Activated naive CD4-positive, alpha-beta T cell treated with Interleukin-2 at 50 U/mL for 16 hours (primary cell): Measurements from ENCODE around the gene CIT.
"Not testable (repeated sequence)": the region's sequence is repeated elsewhere in the genome, so short reads cannot be mapped to it uniquely, and the experiment has no call there.

Source experiments
- DNase-seq: peaks from one replicate; pipeline ENCODE4 v3.0.0-alpha.2; 2020

CIT gene

DNA sequence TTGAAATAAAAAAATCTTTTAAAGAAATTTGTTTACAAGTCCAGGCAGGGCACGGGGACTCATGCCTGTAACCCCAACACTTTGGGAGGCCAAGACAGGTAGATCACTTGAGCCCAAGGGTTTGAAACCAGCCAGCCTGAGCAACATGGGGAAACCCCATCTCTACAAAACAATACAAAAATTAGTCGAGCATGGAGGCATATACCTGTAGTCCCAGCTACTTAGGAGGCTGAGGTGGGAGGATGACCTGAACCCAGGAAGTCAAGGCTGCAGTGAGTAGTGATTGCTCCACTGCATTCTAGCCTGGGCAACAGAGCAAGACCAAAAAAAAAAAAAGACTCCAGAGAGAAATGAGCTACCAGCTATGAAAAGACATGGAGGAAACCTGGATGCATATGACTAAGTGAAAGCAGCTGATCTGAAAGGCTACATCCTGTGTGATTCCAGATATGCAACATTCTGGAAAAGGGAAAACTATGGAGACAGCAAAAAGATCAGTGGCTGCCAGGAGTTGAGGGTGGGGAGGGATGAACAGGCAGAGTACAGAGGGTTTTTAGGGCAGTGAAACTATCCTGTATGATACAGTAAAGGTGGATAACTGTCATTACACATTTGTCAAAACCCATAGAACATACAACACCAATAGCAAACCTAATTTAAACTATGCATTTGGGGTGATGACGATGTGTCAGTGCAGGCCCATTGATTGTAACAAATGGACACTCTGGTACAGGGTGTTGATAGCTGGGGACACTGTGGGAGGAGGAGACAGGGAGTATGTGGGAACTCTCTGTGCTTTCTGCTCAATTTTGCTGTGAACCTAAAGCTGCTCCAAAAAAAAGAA, 149.3 kb downstream of the CIT start:
- DNase-seq = no peak

DNA sequence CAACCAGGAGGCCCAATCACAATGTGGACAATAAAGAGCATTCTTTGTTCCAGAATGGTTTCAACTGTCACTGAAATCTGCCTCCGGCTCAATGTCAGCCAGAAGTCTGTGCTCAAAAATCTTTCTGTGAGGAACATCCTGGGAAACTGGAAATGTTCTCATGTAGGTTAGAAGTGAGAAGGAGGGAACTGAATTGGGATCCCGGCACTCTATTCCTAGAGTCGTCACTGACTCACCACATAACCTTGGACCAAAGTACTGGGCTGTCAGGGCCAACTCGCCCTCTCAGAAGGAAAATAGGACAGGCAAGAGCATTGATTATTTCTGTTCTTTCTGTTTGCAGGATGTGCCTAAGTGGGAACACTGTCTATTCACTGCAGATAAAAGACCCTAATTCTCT, 151.6 kb downstream of the CIT start:
- no peak for DNase-seq

DNA sequence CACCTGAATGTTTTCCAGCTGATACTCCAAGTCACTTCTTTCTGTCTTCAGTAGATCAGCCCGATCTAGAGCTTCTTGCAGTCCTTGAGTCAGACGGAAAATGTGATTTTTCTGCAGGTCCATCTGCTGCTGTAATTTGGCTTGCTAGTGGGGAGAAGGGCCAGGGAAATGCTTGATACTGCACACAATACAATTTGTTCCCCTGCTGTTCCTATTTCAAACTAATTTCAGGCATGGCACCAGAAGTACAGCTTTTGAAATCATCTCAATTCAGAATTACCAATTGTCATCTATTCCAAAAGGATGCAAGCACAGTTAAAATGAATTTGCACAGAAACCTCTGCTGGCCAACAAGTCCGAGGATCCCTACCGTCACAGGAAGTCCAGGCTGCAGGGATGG, 155.8 kb downstream of the CIT start:
- DNase-seq = no peak

DNA sequence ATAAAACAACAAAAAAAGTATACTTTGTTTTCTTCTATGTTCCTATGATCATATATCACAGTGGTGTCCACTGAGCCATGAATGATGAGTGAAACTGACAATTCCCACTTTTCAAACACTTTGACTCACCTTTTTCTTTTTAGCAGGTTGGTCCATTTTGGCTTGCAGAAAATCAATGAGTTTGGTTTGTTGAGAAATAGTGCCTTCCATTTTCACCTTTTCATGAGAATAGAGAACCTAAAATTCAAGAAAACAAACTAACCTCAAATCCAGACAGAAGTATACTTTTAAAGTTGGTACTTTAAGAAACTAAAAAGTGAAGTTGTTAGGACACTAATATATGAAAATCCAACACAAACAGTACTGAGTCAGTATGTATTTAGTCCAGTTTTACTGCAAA, 156.8 kb downstream of the CIT start:
- no peak for DNase-seq

DNA sequence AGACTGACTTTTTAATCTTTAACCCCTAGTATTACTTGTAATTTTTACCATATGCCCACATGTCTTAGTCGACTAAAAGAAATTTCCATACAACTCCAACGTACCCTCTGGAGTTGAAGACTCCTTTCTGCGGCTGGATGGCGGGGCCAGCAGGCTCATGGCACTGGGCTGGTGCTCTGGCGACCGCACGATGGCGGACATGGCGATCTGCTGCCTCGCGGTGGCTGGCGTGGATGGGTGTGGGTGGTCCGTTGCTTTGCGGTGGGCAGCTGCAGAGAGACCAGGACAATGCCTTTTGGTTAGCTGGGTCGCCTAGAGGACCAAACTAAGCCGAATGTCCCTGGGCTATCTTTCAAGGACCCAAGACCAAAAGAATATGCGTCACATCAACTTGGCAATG, 159.0 kb downstream of the CIT start:
- DNase-seq = no peak

DNA sequence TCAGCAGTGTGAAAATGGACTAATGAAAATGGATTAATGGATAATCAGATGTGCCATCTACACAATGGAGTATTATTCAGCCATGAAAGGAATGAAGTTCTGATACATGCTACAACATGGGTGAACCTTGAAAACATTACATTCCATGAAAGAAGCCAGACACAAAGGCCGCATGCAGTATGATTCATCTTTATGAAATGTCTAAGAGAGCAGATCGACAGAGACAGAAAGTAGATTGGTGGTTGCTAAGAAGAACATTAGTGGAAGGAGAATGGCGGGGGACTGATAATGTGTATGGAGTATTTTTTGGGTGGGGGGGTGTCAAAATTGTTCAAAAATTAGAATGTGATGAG, 161.9 kb downstream of the CIT start:
- no peak for DNase-seq

DNA sequence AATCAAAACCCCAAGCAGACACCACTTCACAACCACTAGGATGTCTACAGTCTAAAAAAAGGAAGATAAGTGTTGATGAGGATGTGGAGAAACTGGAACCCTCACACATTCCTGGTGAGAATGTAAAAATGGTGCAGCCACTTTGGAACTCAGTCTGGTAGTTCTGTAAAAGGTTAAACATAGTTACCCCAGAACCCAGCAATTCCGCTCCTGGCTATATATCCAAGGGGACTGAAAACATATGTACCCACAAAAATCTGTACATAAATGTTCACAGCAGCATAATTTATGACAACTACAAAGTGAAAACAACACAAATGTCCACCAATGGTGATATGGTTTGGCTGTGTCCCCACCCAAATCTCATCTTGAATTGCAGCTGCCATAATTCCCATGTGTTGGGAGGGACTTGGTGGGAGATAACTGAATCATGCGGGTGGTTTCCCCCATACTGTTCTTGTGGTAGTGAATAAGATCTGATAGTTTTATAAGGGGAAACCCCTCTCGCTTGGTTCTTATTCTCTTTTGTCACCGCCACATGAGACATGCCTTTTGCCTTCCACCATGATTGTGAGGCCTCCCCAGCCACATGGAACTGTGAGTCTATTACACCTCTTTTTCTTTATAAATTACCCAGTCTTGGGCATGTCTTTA, 162.4 kb downstream of the CIT start:
- no peak for DNase-seq

DNA sequence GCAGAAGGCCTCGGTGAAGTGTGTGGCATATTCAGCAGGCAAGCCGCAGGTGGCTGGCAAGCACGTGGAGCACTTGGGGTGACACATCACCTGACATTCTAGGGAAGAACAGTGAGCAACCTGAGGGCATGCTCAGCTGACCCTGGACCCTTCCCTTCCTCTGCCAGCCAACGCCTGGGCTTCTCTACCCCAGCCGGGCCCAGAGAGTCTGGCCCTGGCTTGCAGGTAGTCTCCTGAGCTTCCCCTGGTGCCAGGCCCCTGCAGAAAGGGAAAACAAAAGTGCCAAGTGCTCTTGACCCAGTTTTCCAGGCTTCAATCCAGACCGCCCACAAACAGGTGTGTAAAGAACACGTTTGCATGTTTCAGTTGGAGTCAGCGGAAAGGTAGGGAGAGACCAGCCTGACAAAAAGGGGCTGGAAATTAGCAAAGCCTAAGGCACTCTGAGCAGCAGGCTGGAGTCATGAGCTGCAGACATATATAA, 163.5 kb downstream of the CIT start:
- DNase-seq = no peak

DNA sequence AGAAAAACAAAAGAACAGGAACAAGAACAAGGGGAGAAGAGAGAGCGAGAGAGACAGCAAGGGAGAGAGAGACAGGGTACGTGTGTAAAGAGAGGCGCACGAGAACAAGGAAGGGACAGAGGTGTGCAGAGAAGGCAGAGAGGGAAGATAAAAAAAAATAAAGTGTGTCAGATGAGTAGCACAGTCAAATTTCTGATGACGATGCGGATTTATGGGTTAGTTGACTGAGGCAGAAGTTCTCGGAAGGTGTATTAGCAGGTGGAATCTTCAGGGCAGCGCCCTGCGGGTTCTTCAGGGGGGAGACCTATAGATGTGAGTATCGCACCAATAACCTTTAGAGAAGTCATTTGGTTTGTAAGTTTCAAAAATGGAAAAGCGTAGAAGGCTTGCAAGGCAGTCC, 164.4 kb downstream of the CIT start:
- no peak for DNase-seq

DNA sequence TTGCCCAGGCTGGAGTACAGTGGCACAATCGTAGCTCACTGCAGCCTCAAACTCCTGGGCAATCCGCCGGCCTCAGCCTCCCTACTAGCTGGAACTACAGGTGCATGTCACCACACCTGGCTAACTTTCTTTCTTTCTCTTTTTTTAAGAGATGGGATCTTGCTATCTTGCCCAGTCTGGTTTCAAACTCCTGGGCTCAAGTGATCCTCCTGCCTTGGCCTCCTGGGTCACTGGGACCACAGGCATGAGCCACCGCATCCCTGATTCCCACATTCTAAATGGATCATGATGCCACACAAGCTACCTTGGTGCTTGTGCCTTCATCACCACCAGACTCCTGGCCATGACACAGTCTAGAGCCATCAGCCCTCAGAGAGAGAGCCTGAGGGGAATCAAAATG, 165.4 kb downstream of the CIT start:
- DNase-seq = no peak

DNA sequence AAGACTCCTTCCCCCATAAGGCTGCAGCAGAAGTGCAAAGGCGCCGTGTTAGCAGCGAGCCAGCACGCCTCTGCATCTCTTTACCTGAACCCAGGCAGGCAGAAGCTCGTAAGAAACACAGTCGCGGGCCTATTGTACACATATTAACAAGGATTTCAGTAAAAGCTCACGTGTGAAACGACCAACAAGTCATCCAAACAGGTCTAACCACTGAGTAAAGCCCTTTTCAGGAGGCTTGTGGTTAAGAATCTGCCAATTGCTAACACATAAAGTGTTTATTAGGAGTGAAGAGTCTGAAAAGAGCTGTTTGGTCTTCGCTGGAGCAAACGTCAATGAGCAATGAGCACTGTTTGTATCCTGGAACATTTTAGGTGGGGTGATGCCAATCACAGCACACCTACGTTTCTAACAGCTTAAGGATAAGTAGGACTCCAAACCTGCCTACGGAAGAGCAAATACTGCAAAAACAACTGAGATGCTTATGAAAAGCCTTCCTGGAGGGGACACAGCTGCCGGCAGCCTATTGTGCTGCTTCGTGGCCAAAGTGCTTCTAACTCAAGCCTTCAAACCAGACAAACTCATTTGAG, 166.1 kb downstream of the CIT start:
- DNase-seq = no peak

DNA sequence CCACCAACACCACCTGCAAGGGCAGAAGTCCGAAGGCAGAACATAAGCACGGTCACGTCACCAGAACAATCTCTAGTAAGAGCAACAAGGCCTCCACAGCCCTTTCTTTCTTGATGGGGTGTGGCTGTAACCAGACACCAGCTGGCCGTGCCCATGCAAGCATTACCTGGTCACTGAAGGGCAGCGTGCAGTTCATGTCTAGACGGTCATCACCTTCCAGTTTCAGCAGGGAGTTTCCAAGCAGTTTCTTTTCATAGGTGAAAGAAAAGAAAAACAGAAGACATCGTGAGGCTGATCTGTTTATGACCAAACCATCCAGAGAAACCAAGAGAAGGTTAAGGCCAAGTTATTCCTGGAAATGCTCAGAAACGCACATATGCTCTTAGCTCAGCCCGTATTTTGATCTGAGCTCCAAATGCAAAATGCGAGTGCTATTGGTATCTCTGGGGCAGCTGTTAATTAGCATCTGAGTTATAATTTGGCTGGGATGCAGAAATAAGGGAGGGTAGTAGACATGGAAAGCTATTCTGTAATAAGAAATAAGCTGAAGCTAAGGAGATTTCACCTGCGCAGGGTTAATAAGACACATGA, 166.7 kb downstream of the CIT start:
- no peak for DNase-seq

DNA sequence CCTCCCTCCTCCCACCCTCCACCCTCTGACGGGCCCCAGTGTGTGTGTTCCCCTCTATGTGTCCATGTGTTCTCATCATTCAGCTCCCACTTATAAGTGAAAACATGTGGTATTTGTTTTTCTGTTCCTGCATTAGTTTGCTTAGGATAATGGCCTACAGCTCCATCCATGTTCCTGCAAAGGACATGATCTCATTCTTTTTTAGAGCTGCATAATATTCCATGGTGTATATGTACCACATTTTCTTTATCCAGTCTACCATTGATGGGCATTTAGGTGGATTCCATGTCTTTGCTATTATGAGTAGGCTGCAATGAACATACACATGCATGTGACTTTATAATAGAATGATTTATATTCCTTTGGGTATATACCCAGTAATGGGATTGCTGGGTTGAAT, 170.7 kb downstream of the CIT start:
- DNase-seq = not testable (repeated sequence)

DNA sequence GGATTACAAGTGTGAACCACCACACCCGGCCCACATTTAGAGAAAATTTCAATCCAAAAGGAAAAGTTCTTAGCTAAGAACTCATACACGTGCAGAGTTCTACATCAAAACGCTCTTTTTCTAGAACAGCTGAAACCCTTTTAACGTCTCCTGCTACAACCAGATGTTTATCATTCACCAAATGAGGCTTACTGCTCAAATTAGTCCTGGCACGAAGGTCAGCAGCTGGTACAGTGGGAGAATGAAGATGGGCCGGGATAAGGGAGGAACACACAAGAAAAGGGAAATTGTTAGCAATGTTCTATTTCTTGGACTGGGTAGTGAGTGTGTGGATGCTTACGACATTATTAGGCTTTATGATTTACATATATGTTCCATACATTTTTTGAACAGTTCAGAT, 171.9 kb downstream of the CIT start:
- DNase-seq = no peak

DNA sequence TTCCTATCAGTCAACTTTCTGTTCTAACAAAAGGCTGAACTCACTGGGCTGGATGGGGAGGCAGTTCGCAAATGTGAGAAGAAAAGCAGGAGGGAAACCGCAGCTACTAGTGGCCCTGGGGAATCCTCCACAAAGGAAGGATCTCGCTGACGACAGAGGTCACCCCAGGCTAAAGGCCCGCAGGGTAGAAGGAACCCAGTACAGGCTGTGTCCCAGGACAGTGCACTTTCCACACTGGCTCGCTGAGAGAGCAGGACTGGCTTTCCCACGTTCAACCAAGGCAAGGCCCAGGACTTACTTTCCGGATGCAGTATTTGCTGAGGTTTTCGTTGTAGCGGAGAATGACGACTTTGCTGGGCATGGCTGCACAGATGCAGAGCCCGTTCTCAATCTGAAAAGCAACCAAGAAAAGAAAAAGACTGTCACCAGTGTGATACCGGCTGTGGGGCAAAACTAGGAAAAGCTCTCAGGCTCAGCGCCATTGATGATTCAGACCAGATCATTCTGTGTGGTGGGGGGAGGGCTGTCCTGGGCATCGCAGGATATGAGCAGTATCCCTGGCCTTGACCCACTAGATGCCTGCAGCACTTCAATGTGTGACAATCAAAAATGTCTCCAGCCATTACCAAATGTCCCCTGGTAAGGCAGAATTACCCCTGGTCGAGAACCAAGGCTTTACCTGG, 172.9 kb downstream of the CIT start:
- no peak for DNase-seq

DNA sequence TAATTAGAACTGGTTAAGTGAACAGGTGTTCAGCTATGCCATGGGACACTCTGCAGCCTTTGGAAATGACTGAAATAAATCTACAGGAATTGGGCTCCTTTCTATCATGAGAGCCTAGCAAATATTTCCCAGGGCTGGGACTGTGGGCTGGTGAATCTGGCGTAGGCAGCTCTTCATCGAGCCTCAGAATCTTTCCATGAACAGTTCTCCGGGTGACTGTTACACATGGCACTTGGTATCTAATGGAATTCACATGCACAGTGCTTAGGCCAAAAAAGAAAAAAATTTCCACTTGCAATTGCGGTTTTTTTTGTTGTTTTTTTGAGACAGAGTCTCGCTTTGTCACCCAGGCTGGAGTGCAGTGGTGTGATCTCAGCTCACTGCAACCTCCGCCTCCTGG, 177.0 kb downstream of the CIT start:
- no peak for DNase-seq

DNA sequence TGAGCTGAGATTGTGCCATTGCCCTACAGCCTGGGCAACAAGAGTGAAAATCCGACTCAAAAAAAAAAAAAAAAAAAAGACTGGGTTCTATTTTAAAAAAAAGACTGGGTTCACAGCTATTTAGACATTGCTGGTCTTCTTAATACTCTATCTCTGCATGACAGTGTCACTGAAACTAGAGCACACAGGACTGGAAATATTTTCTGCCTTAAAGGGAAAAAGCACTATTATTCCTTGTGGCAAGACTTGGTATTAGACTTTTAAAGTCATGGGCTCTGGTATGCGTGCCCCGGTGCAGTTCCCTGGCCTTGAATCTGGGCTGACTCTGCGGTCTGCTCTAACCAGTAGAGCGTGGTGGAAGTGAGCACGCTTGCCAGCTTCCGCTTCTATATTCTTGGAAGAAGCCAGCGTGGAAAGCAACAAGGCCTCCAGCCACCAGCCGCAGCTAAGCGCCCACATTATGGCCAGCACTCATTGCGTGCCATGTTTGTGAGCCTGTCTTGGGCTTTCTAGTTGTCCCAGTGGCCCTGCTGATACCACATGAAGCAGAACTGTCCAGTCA, 177.8 kb downstream of the CIT start:
- DNase-seq = no peak

DNA sequence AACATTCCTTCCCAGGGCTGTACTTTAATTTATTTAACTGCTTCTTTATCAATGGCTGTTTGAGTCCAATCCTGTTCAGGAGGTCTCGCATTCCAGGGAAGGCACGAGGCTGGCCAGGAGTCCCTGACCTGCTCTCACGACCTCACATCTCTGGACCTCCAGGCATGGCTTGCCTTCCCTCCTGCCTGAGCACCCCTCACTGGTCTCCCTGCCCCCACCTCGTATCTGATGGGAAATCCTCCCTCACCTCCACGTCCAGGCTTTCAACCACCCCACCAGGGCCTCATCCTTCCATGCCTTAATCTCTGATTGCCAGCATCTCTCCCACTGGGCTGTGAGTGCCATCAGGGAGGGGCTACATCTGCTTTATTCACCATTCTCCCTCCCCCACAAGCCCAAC, 180.2 kb downstream of the CIT start:
- DNase-seq = no peak

DNA sequence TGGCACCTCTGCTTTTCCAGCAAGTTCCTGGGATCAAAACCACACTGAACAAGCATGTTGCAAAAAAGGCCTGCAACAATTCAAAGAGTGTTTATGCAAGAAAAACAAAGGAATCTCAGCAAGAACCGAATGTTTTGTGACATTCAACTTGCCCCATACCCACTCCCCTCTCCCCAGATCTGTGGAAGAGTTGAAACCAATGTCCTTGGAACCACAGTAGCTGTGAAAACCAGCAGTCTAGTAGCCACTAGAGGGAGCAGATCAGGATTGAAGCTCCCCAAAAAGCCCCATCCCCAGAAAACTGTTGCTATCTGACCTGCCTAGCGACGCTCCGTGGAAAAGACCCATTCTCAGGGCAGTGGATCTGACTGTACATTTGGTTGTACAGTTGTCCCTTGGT, 182.1 kb downstream of the CIT start:
- no peak for DNase-seq

DNA sequence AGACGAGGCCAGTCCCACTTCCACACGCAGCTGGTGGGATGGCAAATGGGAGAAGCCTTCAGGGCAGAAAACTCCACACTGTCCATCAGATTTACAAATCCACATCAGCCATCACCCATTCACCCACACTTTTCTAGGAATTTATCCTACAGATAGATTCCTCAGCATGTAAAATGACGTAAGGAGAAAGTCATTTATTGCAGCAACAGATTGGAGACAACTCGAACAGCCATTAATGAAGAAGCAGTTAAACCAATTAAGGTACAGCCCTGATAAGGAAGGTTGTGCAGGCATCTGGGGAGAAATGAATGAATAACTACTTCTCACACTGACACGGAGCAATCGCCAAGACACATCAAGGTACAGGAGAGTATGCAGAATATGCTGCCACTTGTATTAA, 183.0 kb downstream of the CIT start:
- DNase-seq = no peak

DNA sequence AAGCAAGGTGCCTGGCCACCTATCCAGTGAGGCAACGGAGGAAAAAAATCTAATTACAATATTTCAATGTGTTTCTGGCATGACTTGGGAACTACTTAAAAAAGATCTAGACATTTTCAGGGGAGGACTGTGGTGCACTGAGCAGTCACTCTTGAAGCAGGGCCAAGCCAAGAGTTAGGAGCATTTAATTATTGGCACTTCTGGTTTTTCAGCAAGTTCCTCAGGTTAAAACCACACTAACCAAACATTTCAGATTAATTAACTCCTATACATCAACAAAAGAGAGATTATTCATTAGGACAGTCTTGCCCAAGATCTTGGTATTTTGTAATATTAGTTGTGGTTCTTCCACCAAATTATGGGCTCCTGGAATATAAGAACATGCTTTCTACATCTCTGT, 183.6 kb downstream of the CIT start:
- DNase-seq = no peak

DNA sequence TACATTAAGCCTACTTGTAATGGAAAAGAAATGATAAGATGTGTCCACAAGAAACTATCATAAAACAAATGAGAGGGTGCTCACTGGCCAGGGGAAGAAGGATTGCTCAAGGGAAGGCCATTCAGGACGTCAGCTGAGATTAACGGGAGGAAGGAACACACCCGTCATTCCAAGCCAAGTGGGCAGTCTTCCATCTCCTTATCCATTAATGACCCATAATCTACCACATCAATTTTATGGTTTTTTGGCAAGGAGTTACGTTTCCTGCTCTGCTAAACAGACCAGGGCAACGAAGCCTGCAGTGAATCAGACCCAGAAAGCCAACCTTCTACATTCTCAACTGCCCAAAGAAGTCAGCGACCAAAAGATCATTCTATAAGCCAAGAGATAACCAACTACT, 184.1 kb downstream of the CIT start:
- no peak for DNase-seq

DNA sequence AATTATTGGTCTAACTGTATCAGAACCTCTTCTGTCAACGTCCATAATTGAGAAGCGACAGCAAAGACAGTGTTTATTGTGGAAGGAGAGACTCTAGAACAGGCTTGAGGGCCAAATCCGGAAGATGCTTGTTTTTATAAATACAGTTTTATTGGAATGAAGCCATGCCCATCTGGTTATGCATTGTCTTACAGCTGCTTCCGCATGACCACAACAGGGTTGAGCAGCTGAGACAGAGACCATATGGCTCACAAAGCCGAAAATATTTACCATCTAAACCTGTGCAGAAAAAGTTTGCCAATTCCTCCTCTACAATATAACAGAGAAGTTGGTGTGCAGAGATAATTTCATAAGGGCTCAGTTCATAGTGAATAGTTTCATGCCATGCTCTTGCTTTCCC, 184.7 kb downstream of the CIT start:
- no peak for DNase-seq
